HCT116 (cell line): ENCODE results near the gene RAB3C.

Source experiments
- CEBPB ChIP-seq: IDR thresholded peaks from 2 replicates; pipeline ENCODE4 v1.6.1; 2012; ENCODE audit warnings: low read depth
- EGR1 ChIP-seq: IDR thresholded peaks from 2 replicates; pipeline ENCODE4 v1.6.1; 2012; ENCODE audit warnings: low read depth
- EZH2phosphoT487 ChIP-seq: fragments of 200-600 bp; IDR thresholded peaks from 2 replicates; pipeline ENCODE4 v1.6.1; 2018; ENCODE audit warnings: antibody characterized with exemption, borderline replicate concordance
- POLR2AphosphoS5 ChIP-seq: IDR thresholded peaks from 2 replicates; pipeline ENCODE4 v1.6.1; 2011; ENCODE audit warnings: mild to moderate bottlenecking, low read depth, low read length, moderate library complexity
- YY1 ChIP-seq: IDR thresholded peaks from 2 replicates; pipeline ENCODE4 v1.6.1; 2011; ENCODE audit warnings: low read length, low read depth, moderate library complexity, mild to moderate bottlenecking; ENCODE audit not compliant: insufficient replicate concordance; ENCODE audit errors: extremely low read depth
- ZNF274 ChIP-seq: fragments of 200-500 bp; sonication (Bioruptor generic); IDR thresholded peaks from 2 replicates; pipeline ENCODE4 v1.6.1; 2014; ENCODE audit warnings: mild to moderate bottlenecking, low read depth, low read length, inconsistent platforms
- TF ChIP-seq, protein P1 (sequence below), 3 experiments: fragments of 200-600 bp in 1 of 3; sonication (generic) in 1 of 3; IDR thresholded peaks in 2 of 3; conservative IDR thresholded peaks in 1 of 3; 2 replicates each; pipeline ENCODE4 v1.5.1; 2012 to 2017; ENCODE audit warnings: low read depth in 2 of 3, low read length in 2 of 3, antibody characterized with exemption in 1 of 3, borderline replicate concordance in 1 of 3, control low read depth in 1 of 3, mild to moderate bottlenecking in 1 of 3, mixed read lengths in 1 of 3, mixed run types in 1 of 3, moderate library complexity in 1 of 3; ENCODE audit not compliant: insufficient read depth in 1 of 3
- TF ChIP-seq, protein P2 (sequence below): IDR thresholded peaks from 2 replicates; pipeline ENCODE4 v1.6.1; 2012; ENCODE audit warnings: low read depth

DNA sequence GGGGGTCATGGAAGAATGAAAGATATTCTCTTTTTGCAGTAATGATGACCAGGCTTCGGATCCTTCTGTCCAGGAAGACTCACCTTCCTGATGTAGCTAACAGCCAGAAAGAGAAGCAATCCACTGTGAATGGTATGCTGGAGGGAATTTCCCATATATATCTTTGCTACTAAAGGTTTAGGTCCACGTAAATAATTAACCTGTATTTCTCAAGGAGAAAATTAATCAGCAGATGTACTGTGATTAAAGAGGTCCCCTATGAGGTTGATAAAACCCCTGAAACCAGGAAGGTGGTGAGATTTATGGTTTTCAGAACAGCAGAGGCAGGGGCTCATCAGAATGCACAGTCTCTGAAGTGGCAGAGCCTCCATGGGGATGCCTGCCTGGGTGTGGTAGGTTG lies 11.4 kb upstream of the RAB3C start:
- no peak for TF ChIP-seq EZH2phosphoT487
- TF ChIP-seq YY1: no peak
- TF ChIP-seq, protein P1, sequence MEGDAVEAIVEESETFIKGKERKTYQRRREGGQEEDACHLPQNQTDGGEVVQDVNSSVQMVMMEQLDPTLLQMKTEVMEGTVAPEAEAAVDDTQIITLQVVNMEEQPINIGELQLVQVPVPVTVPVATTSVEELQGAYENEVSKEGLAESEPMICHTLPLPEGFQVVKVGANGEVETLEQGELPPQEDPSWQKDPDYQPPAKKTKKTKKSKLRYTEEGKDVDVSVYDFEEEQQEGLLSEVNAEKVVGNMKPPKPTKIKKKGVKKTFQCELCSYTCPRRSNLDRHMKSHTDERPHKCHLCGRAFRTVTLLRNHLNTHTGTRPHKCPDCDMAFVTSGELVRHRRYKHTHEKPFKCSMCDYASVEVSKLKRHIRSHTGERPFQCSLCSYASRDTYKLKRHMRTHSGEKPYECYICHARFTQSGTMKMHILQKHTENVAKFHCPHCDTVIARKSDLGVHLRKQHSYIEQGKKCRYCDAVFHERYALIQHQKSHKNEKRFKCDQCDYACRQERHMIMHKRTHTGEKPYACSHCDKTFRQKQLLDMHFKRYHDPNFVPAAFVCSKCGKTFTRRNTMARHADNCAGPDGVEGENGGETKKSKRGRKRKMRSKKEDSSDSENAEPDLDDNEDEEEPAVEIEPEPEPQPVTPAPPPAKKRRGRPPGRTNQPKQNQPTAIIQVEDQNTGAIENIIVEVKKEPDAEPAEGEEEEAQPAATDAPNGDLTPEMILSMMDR (IDR thresholded peaks at IDR 0.05 in 2 of 3, conservative IDR thresholded peaks at IDR 0.05 in 1 of 3; ENCODE audit: borderline replicate concordance in 1 of 3, insufficient read depth in 1 of 3, low read depth in 2 of 3, low read length in 2 of 3): no peak
- no peak for TF ChIP-seq CEBPB
- TF ChIP-seq POLR2AphosphoS5: no peak
- TF ChIP-seq, protein P2, sequence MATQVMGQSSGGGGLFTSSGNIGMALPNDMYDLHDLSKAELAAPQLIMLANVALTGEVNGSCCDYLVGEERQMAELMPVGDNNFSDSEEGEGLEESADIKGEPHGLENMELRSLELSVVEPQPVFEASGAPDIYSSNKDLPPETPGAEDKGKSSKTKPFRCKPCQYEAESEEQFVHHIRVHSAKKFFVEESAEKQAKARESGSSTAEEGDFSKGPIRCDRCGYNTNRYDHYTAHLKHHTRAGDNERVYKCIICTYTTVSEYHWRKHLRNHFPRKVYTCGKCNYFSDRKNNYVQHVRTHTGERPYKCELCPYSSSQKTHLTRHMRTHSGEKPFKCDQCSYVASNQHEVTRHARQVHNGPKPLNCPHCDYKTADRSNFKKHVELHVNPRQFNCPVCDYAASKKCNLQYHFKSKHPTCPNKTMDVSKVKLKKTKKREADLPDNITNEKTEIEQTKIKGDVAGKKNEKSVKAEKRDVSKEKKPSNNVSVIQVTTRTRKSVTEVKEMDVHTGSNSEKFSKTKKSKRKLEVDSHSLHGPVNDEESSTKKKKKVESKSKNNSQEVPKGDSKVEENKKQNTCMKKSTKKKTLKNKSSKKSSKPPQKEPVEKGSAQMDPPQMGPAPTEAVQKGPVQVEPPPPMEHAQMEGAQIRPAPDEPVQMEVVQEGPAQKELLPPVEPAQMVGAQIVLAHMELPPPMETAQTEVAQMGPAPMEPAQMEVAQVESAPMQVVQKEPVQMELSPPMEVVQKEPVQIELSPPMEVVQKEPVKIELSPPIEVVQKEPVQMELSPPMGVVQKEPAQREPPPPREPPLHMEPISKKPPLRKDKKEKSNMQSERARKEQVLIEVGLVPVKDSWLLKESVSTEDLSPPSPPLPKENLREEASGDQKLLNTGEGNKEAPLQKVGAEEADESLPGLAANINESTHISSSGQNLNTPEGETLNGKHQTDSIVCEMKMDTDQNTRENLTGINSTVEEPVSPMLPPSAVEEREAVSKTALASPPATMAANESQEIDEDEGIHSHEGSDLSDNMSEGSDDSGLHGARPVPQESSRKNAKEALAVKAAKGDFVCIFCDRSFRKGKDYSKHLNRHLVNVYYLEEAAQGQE: no peak
- no peak for TF ChIP-seq EGR1
- no peak for TF ChIP-seq ZNF274
